SU-DHL-6 (cell line): ENCODE measurements around the gene SPEF2.

Source experiments
- H2AFZ ChIP-seq: fragments of 200-600 bp; sonication (generic); 2 replicates; pipeline ENCODE4 v1.6.1; 2014; ENCODE audit warnings: low read depth, mild to moderate bottlenecking, moderate library complexity, mixed read lengths, antibody characterized with exemption, low read length; ENCODE audit not compliant: severe bottlenecking
- H3F3A ChIP-seq: fragments of 200-600 bp; shearing (Covaris generic); 2 replicates; pipeline ENCODE4 v1.6.0; 2016; ENCODE audit warnings: antibody characterized with exemption, mild to moderate bottlenecking; ENCODE audit not compliant: insufficient read depth
- H3K27ac ChIP-seq: fragments of 200-600 bp; sonication (generic); 2 replicates; pipeline ENCODE4 v1.5.1; 2016; ENCODE audit warnings: low read depth, mild to moderate bottlenecking, low read length, moderate library complexity, mixed read lengths
- H3K27me3 ChIP-seq: fragments of 200-600 bp; sonication (generic), shearing (Covaris generic); 2 replicates; pipeline ENCODE4 v1.6.0; 2014; ENCODE audit warnings: mild to moderate bottlenecking, low read length
- H3K36me3 ChIP-seq: fragments of 200-600 bp; sonication (generic); 2 replicates; pipeline ENCODE4 v1.6.1; 2014; ENCODE audit warnings: mild to moderate bottlenecking, low read length, mixed read lengths
- H3K4me2 ChIP-seq: fragments of 300-600, 200-600 bp; shearing (Covaris generic), sonication (generic); 2 replicates; pipeline ENCODE4 v1.6.0; 2014; ENCODE audit warnings: low read length, low read depth, mild to moderate bottlenecking; ENCODE audit not compliant: poor library complexity, severe bottlenecking
- H3K4me3 ChIP-seq: fragments of 200-600 bp; sonication (generic); 2 replicates; pipeline ENCODE4 v1.5.1; 2014; ENCODE audit warnings: antibody characterized with exemption, low read length, mild to moderate bottlenecking, mixed read lengths; ENCODE audit not compliant: insufficient read depth, poor library complexity, severe bottlenecking
- H3K79me2 ChIP-seq: fragments of 200-600 bp; sonication (generic); 2 replicates; pipeline ENCODE4 v1.6.1; 2014; ENCODE audit warnings: mild to moderate bottlenecking, low read length, moderate library complexity; ENCODE audit not compliant: insufficient read depth
- H3K9ac ChIP-seq: fragments of 200-600 bp; sonication (generic); 2 replicates; pipeline ENCODE4 v1.7.0; 2014; ENCODE audit warnings: mild to moderate bottlenecking, low read length
- H3K9me2 ChIP-seq: fragments of 200-600 bp; sonication (generic); replicated peaks from 2 replicates; pipeline ENCODE4 v1.6.1; 2014; ENCODE audit warnings: low read length; ENCODE audit not compliant: insufficient read depth
- H3K9me3 ChIP-seq: fragments of 200-600 bp; sonication (generic); 2 replicates; pipeline ENCODE4 v1.6.1; 2014; ENCODE audit warnings: low read length, mixed read lengths; ENCODE audit not compliant: insufficient read depth
- H4K20me1 ChIP-seq: fragments of 200-600 bp; sonication (generic); 2 replicates; pipeline ENCODE4 v1.6.1; 2014; ENCODE audit warnings: low read depth, mild to moderate bottlenecking, antibody characterized with exemption, low read length, moderate library complexity, mixed read lengths
- EZH2phosphoT487 ChIP-seq: fragments of 200-600 bp; sonication (generic), shearing (Covaris generic); conservative IDR thresholded peaks from 2 replicates; pipeline ENCODE4 v1.6.1; 2018; ENCODE audit warnings: mild to moderate bottlenecking, antibody characterized with exemption, low read length, moderate library complexity, mixed read lengths
- TF ChIP-seq, protein P1 (sequence below): fragments of 200-600 bp; sonication (generic); IDR thresholded peaks from one replicate; pipeline ENCODE4 v1.5.1; 2017; ENCODE audit warnings: antibody characterized with exemption, mild to moderate bottlenecking, low read length, moderate library complexity; ENCODE audit not compliant: insufficient read depth, poor library complexity, severe bottlenecking

The SPEF2 gene

DNA sequence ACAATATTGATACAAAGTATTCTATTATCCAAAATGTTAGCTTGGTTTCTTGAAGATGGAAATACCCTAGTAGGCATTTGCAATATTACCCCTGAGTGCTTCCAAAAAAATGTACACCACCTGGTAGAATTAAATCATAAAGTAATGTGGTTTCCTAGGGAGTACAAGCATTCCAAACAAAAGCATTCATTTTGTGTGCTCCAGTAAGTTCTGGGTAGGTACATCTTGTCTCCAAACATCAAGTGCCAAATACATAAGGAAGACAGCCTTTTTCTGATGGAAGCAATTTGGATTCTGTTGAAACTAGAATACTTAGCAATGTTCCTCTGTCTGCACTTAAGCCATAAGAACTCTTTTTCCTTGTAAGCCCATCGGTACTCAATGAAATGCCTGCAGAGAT is 165.9 kb downstream of the SPEF2 start:
- Histone ChIP-seq H3F3A (no peaks in the 10 kb centered on the region), H3K9me2 (no peaks in the 10 kb centered on the region), H3K27me3 (no peaks in the 10 kb centered on the region; the same call in 1 of the 2 replicates), H3K9ac (no peak overlapping the region), H3K4me3 (no peak overlapping the region), H4K20me1 (no peaks in the 10 kb centered on the region), H3K27ac (no peak overlapping the region), H3K9me3 (no peaks in the 10 kb centered on the region), H3K36me3 (no peaks in the 10 kb centered on the region), H3K79me2 (no peaks in the 10 kb centered on the region), H2AFZ (no peak overlapping the region), H3K4me2 (no peak overlapping the region)
- TF ChIP-seq, protein P1, sequence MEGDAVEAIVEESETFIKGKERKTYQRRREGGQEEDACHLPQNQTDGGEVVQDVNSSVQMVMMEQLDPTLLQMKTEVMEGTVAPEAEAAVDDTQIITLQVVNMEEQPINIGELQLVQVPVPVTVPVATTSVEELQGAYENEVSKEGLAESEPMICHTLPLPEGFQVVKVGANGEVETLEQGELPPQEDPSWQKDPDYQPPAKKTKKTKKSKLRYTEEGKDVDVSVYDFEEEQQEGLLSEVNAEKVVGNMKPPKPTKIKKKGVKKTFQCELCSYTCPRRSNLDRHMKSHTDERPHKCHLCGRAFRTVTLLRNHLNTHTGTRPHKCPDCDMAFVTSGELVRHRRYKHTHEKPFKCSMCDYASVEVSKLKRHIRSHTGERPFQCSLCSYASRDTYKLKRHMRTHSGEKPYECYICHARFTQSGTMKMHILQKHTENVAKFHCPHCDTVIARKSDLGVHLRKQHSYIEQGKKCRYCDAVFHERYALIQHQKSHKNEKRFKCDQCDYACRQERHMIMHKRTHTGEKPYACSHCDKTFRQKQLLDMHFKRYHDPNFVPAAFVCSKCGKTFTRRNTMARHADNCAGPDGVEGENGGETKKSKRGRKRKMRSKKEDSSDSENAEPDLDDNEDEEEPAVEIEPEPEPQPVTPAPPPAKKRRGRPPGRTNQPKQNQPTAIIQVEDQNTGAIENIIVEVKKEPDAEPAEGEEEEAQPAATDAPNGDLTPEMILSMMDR, result no peak
- no peak for TF ChIP-seq EZH2phosphoT487

DNA sequence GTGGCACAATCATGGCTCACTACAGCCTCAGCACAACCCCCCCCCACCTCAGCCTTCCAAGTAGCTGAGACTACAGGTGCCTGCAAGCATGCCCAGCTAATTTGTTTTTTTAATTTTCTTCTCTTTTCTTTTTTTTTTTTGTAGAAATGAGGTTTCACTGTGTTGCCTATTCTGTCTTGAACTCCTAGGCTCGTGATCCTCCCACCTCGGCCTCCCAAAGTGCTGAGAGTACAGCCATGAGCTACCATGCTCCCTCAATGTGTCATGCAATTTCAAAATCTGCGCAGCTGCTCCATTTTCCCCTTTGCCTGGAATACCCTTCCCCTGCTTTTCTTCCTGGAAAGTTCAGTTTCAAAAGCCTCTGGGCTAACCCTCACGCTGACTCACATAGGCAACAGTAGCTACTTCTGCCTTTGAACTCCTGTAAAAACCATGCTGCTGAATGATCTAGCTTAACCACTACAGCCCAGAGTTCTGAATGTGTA is 168.0 kb downstream of the SPEF2 start:
- no peaks in the 10 kb centered on the region for H3K9me2 ChIP-seq
- no peaks in the 10 kb centered on the region for H3K36me3 ChIP-seq
- H3F3A ChIP-seq, result no peaks in the 10 kb centered on the region
- no peak overlapping the region for H3K4me3 ChIP-seq
- H2AFZ ChIP-seq, result no peak overlapping the region
- TF ChIP-seq, protein P1, result no peak
- no peak for TF ChIP-seq EZH2phosphoT487
- no peak overlapping the region for H3K4me2 ChIP-seq
- H3K27me3 ChIP-seq, result no peaks in the 10 kb centered on the region
- H3K9me3 ChIP-seq, result no peaks in the 10 kb centered on the region
- H3K9ac ChIP-seq, result no peak overlapping the region
- no peaks in the 10 kb centered on the region for H4K20me1 ChIP-seq
- H3K27ac ChIP-seq, result no peak overlapping the region
- no peaks in the 10 kb centered on the region for H3K79me2 ChIP-seq

DNA sequence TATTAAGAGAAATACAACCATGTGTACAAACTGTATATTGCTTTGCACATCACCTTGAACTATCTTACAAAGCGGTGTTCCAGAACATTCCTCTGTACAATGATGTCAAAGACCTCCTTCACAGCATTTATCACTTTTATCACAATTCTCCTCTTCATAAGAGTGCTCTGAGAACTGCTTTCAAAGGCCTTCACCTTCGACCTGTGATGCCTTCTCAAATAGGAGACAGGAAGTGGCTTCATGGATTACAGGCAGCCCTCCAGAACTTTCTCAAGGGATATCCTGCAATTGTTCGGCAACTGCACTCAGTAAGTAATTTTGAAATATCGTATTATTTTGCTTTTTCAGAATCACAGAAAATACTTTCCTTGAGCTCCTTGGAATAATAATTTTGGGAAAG is 171.1 kb downstream of the SPEF2 start:
- Histone ChIP-seq H3K36me3 (no peaks in the 10 kb centered on the region), H3K4me2 (no peak overlapping the region), H3K9me2 (no peaks in the 10 kb centered on the region), H4K20me1 (no peaks in the 10 kb centered on the region), H3K79me2 (no peaks in the 10 kb centered on the region), H3K4me3 (no peak overlapping the region), H3F3A (no peaks in the 10 kb centered on the region), H2AFZ (no peak overlapping the region), H3K27me3 (no peaks in the 10 kb centered on the region), H3K9ac (no peak overlapping the region), H3K9me3 (no peaks in the 10 kb centered on the region), H3K27ac (no peak overlapping the region)
- TF ChIP-seq, protein P1, result no peak
- no peak for TF ChIP-seq EZH2phosphoT487
